Endothelial cell of umbilical vein (primary cell): ENCODE results near the gene ANKRD49. TPM values are rescaled to one million over a fixed set of nuclear protein-coding genes. Genes with fewer than 3 reads are reported as not detected.

Source experiments
- BruUV-seq: library from RNA; stranded (reverse); fragments of 400-500 nt; replicated peaks from 2 replicates; lab custom pipeline; 2021; lab: Mats Ljungman, UMichigan
- CTCF ChIA-PET: fragments of 300-600, 350-600 bp; sonication (Branson Sonifier 250); formaldehyde crosslinking; loops from one replicate; lab custom pipeline; 2021; ENCODE audit warnings: antibody characterized with exemption, inconsistent platforms; lab: Charles Lee
- POLR2A ChIA-PET: fragments of 300-600, 350-600 bp; sonication (Branson Sonifier 250); formaldehyde crosslinking; loops from one replicate; lab custom pipeline; 2021; ENCODE audit warnings: antibody characterized with exemption, inconsistent platforms; lab: Charles Lee
- DNase-seq: peaks from one replicate; pipeline ENCODE4 v3.0.0-alpha.2; 2011; ENCODE audit warnings: low read depth, low spot score
- FAIRE-seq: peaks from 2 replicates; lab custom pipeline; 2011; peaks lifted over from hg19 to GRCh38; lab: Jason Lieb, UNC
- H2AFZ ChIP-seq: 2 replicates; pipeline ENCODE4 v1.6.0; 2012; ENCODE audit warnings: low read depth, low read length, control low read depth, inconsistent platforms
- H3K27ac ChIP-seq: 2 replicates; pipeline ENCODE4 v1.5.1; 2011; ENCODE audit warnings: low read depth, mild to moderate bottlenecking, control low read depth, low read length, moderate library complexity; ENCODE audit not compliant: insufficient read depth
- H3K27me3 ChIP-seq, 2 experiments: 2 replicates each; pipeline versions ENCODE4 v1.6.0 to v1.6.1; 2011; ENCODE audit warnings: low read length in 2 of 2, mixed read lengths in 1 of 2; ENCODE audit not compliant: control insufficient read depth in 2 of 2, insufficient read depth in 2 of 2
- H3K36me3 ChIP-seq, 2 experiments: 2 replicates in 1 of 2; 3 replicates in 1 of 2; pipeline ENCODE4 v1.5.1; 2011; ENCODE audit warnings: low read length in 2 of 2, mild to moderate bottlenecking in 1 of 2, moderate library complexity in 1 of 2; ENCODE audit not compliant: control insufficient read depth in 2 of 2, insufficient read depth in 2 of 2; ENCODE audit errors: extremely low read depth in 1 of 2
- H3K4me1 ChIP-seq: 3 replicates; pipeline ENCODE4 v1.5.1; 2011; ENCODE audit warnings: mild to moderate bottlenecking, low read length; ENCODE audit not compliant: control insufficient read depth, insufficient read depth; ENCODE audit errors: extremely low read depth
- H3K4me2 ChIP-seq: 2 replicates; pipeline ENCODE4 v1.6.1; 2011; ENCODE audit warnings: low read length, control low read depth, mixed read lengths; ENCODE audit not compliant: insufficient read depth
- H3K4me3 ChIP-seq, 3 experiments: fragments of 200-600 bp in 1 of 3; sonication (generic), shearing (Covaris generic) in 1 of 3; replicated peaks in 1 of 3; 2 replicates each; pipeline ENCODE4 v1.5.1; 2011 to 2016; ENCODE audit warnings: control low read depth in 3 of 3, low read length in 3 of 3, mild to moderate bottlenecking in 2 of 3, inconsistent platforms in 1 of 3, low read depth in 1 of 3, moderate library complexity in 1 of 3; ENCODE audit not compliant: insufficient read depth in 1 of 3
- H3K79me2 ChIP-seq: 2 replicates; pipeline ENCODE4 v1.6.0; 2012; ENCODE audit warnings: low read length, inconsistent platforms; ENCODE audit not compliant: control insufficient read depth, insufficient read depth
- H3K9ac ChIP-seq: replicated peaks from 2 replicates; pipeline ENCODE3; 2011; ENCODE audit warnings: low read length, control low read depth; ENCODE audit not compliant: insufficient read depth; ENCODE audit errors: extremely low read depth
- H3K9me1 ChIP-seq: replicated peaks from 3 replicates; pipeline ENCODE4 v1.6.0; 2011; ENCODE audit warnings: mild to moderate bottlenecking, low read length; ENCODE audit not compliant: control insufficient read depth, insufficient read depth; ENCODE audit errors: extremely low read depth
- H3K9me3 ChIP-seq: replicated peaks from 2 replicates; pipeline ENCODE4 v1.5.1; 2012; ENCODE audit warnings: low read length, inconsistent platforms; ENCODE audit not compliant: control insufficient read depth, insufficient read depth
- H4K20me1 ChIP-seq: replicated peaks from 2 replicates; pipeline ENCODE3; 2011; ENCODE audit warnings: mild to moderate bottlenecking, low read length; ENCODE audit not compliant: control insufficient read depth, insufficient read depth; ENCODE audit errors: extremely low read depth
- CTCF ChIP-seq, 2 donors: IDR thresholded peaks; 1 replicate in 1 of 2; 2 replicates in 1 of 2; pipeline ENCODE4 v1.5.1; 2011; ENCODE audit warnings: low read length in 2 of 2, mild to moderate bottlenecking in 2 of 2, moderate library complexity in 2 of 2, control low read depth in 1 of 2, inconsistent platforms in 1 of 2, low read depth in 1 of 2; ENCODE audit not compliant: insufficient read depth in 1 of 2; ENCODE audit errors: extremely low read depth in 1 of 2
- EZH2 ChIP-seq: IDR thresholded peaks from 2 replicates; pipeline ENCODE4 v1.6.1; 2012; ENCODE audit warnings: borderline replicate concordance, low read depth, mild to moderate bottlenecking, moderate library complexity, low read length, inconsistent platforms; ENCODE audit not compliant: severe bottlenecking
- FOS ChIP-seq: IDR thresholded peaks from 2 replicates; pipeline ENCODE4 v1.6.1; 2011; ENCODE audit warnings: mild to moderate bottlenecking, low read length, moderate library complexity, borderline replicate concordance; ENCODE audit not compliant: insufficient read depth
- GATA2 ChIP-seq: IDR thresholded peaks from 2 replicates; pipeline ENCODE4 v1.7.0; 2011; ENCODE audit warnings: low read depth, mild to moderate bottlenecking, moderate library complexity, mixed read lengths, low read length; ENCODE audit not compliant: insufficient read length, insufficient read depth
- JUN ChIP-seq: IDR thresholded peaks from 2 replicates; pipeline ENCODE4 v1.6.1; 2011; ENCODE audit warnings: borderline replicate concordance, low read depth; ENCODE audit not compliant: insufficient read length, insufficient read depth
- MAX ChIP-seq: IDR thresholded peaks from 2 replicates; pipeline ENCODE4 v1.6.1; 2011; ENCODE audit not compliant: insufficient read depth, insufficient read length
- MYC ChIP-seq: IDR thresholded peaks from one replicate; pipeline ENCODE4 v1.6.1; 2011; ENCODE audit warnings: mild to moderate bottlenecking, low read depth, low read length
- POLR2A ChIP-seq: IDR thresholded peaks from 2 replicates; pipeline ENCODE4 v1.6.1; 2012; ENCODE audit warnings: low read depth, mild to moderate bottlenecking, control low read depth, low read length
- POLR2AphosphoS5 ChIP-seq: IDR thresholded peaks from 2 replicates; pipeline ENCODE4 v1.6.1; 2012; ENCODE audit warnings: low read depth, mild to moderate bottlenecking, control low read depth, low read length, moderate library complexity; ENCODE audit not compliant: insufficient read depth
- dilution Hi-C: fragments of 300-500 bp; cut with MboI; formaldehyde crosslinking; loops from one replicate; pipeline ENCODE4 v1.15.0; 2019; ENCODE audit warnings: low sequenced_read_pairs; ENCODE audit not compliant: extremely low pct_ligation_motif_present
- intact Hi-C: fragments of 100-400 bp; cut with micrococcal nuclease; formaldehyde crosslinking; loops from one replicate; pipeline ENCODE4 v1.10.0; 2022
- polyA plus RNA-seq, 4 experiments: library from polyadenylated mRNA; depleted of rRNA in 3 of 4; stranded (reverse) in 3 of 4; unstranded in 1 of 4; fragments of >200 nt; gene quantifications; 2 replicates each; pipeline versions ENCODE4 v1.2.1 to v1.2.3, GENCODE V29; 2011 to 2012; ENCODE audit warnings: missing spikeins in 1 of 4
- total RNA-seq: library from RNA; stranded (reverse); gene quantifications from 2 replicates; pipeline ENCODE4 v1.2.3, GENCODE V29; 2021

The ANKRD49 gene
- total and polyA plus RNA-seq, 2 donors (not counting 3 experiments of a cell fraction or from before 2014, with no cell fraction given): 6.0 to 7.6 TPM

- no TSS peak for BruUV-seq
- no peak overlapping the region for H3K4me2 ChIP-seq
- no peak for FAIRE-seq
- no peaks in the 10 kb centered on the region for H3K79me2 ChIP-seq
- no peak overlapping the region for H3K4me3 ChIP-seq
- intact Hi-C loops (no loop called here), dilution Hi-C loops (no loop called here)
- DNase-seq: no peak
- ChIA-PET POLR2A (no interaction called here), CTCF (interaction anchor here (1.0 to 6.3 kb wide), 8 partner anchors 9 to 621 kb away, joined by 3 to 52 read pairs (median 6); no protein-coding TSS in a partner anchor)
- H3K27me3 ChIP-seq: peaks cover 16 to 17% of the 10 kb centered on the region in 2 experiments
- peaks cover 4% of the 10 kb centered on the region for H3K4me1 ChIP-seq
- no peak overlapping the region for H3K27ac ChIP-seq
- no peaks in the 10 kb centered on the region for H3K36me3 ChIP-seq
- TF ChIP-seq POLR2AphosphoS5 (no peak), MAX (no peak), FOS (no peak), POLR2A (no peak), EZH2 (no peak), GATA2 (no peak), CTCF (IDR thresholded peaks at IDR 0.05; ENCODE audit: extremely low read depth in 1 of 2, insufficient read depth in 1 of 2, low read depth in 1 of 2, low read length in 2 of 2) (no peak), JUN (no peak), MYC (no peak)
- no peaks in the 10 kb centered on the region for H3K9me3 ChIP-seq
- no peaks in the 10 kb centered on the region for H4K20me1 ChIP-seq
- no peaks in the 10 kb centered on the region for H3K9me1 ChIP-seq
- H2AFZ ChIP-seq: no peak overlapping the region
- no peak overlapping the region for H3K9ac ChIP-seq
These were observed 22.9 kb downstream of the ANKRD49 start for GRCh38 chr11:94516725-94517124.
